Epidermal melanocyte (primary cell): ENCODE results near the gene CD72.
"Not testable (repeated sequence)": the region's sequence is repeated elsewhere in the genome, so short reads cannot be mapped to it uniquely, and the experiment has no call there.

Experiments
- DNase-seq: peaks from one replicate; pipeline ENCODE4 v3.0.0; 2011; ENCODE audit warnings: low spot score; ENCODE audit not compliant: insufficient read length

CD72 gene

DNA sequence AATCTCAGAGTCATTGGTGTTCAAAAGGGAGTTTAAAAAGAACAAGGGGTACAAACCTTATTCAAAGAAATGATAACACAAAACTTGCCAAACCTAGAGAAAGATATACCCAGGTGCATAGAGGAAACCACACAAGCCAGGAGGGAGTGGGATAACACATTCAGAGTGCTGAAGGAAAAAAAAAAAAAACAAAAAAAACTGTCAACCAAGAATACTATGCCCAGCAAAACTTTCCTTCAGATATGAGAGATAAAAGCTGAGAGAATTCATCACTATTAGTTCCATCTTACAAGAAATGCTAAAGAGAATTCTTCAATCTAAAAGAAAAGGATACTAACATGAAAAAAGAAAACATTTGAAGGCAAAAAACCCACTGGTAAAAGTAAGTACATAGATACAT, 24.6 kb downstream of the CD72 start:
- no peak for DNase-seq

DNA sequence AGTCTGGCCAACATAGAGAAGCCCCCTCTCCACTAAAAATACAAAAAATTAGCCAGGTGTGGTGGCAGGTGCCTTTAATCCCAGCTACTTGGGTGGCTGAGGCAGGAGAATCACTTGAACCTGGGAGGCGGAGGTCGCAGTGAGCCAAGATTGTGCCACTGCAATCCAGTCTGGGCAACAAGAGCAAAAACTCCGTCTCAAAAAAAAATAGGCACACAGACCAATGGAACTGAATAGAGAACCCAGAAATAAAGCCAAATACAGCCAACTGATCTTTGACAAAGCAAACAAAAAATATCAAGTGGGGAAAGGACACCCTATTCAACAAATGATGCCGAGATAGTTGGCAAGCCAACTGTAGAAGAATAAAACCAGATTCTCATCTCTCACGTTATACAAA, 29.7 kb downstream of the CD72 start:
- DNase-seq, result not testable (repeated sequence)

DNA sequence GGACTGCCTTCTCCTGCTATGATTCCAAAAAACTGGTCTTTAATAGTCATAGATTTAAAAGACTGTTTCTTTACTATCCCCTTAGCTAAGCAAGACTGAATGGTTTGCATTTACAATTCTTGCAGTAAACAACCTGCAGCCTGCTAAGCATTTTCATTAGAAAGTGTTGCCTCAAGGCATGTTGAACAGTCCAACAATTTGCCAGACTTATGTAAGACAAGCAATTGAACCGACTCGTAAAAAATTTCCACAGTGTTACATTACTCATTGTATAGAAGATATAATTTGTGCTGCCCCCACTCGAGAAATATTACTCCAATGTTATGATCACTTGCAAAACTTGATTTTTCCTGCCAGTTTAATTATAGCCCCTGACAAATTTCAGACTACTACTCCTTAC, 33.5 kb downstream of the CD72 start:
- not testable (repeated sequence) for DNase-seq

DNA sequence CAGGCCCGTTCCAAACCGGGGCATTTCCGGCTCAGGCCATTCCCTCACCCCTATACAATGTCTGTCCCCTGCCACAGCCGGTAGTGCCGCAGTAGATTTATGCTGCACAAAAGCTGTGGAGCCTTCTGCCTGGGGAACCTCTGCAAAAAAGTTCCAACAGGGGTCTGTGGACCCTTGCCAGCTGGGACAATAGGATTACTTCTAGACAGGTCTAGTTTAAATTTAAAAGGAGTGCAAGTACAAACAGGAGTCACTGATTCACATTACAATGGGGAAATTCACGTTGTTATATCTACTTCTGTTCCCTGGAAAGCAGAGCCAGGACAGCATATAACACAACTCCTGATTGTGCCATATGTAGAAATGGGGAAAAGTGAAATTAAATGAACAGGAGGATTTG, 34.7 kb downstream of the CD72 start:
- DNase-seq, result not testable (repeated sequence)

DNA sequence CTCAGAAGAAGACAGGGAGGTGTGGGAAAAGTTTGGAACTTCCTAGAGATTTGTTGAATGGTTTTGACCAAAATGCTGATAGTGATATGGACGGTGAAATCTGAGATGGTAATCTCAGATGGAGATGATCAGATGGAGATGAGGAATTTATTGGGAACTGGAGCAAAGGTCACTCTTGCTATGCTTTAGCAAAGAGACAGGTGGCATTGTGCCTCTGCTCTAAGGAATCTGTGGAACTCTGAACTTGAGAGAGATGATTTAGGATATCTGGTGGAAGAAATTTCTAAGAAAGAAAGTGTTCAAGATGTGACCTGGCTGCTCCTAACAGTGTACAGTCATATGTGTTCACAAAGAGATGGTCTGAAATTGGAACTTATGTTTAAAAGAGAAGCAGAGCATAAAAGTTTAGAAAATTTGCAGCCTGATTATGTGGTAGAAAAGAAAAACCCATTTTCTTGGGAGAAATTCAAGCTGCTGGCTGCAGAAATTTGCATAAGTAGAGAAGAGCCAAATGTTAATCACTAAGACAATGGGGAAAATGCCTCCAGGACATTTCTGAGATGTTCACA, 38.5 kb downstream of the CD72 start:
- DNase-seq, result not testable (repeated sequence)

DNA sequence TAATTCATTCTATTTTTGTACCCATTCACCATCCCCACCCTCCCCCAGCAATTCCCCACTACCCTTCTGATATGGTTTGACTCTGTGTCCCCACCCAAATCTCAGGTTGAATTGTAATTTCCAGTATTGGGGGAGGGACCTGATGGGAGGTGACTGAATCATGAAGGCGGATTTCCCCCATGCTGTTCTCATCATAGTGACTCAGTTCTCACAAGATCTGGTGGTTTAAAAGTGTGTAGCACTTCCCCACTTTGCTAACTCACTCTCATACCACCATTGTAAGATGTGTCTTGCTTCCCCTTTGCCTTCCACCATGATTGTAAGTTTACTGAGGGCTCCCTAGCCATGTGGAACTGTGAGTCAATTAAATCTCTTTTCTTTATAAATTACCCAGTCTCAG, 39.1 kb downstream of the CD72 start:
- no peak for DNase-seq

DNA sequence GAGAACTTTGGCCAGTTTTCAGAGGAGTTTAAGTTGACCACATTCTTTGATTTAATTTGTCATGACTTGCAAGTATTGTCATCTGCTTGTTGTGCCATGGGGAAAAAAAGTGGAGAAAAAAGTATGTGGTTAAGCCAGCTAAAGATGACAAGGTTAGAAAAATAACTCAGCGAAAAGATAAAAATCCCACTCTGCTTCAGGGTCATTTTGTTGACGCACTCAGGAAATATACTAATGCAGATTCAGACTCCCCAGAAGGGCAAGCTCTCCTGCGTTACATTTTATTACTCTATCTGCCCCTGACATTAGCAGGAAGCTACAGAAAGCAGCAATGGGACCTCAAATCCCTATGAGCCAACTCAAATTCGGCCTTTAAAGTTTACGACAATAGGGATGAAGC, 40.7 kb downstream of the CD72 start:
- no peak for DNase-seq

DNA sequence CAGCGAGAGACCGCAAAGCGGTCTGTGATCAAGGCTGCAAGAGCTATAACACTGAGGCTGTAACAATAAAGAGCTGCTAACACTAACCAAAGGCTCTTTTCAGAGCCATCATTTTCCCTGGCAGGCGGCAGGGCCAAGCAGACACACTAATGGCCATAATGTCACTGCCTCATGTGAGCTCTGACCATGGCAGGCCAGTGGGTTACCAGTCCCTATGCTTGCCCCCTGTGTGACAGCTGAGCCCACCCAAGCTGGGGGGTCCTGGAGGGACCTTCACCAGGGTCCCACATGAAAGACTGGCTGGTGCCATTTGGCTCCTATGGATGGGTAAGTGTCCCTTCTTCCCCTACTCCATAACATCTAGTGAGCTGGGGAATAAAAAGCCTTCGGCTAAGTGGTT, 42.7 kb downstream of the CD72 start:
- DNase-seq, result no peak

DNA sequence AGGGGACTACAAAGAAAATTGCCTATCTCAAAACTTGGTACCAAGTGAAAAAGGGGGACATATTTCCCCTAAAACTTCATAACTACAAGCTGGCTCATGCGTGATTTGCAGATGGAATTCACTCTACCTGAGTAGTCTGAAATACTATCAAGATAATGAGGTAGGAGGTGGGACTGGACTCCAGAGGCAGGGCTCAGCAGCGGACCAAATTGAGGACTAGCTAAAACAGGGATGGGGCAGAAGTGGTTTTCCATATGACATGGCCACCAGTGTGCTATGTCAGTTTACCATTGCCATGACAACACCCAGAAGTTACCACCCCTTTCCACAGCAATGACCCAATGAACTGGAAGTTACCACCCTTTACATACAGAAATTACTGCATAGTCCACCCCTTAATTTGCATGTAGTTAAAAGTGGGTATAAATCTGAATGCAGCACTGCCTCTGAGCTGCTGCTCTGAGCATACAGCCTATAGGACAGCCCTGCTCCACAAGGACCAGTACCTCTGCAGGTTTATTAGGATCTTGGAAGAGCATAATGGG, 43.6 kb downstream of the CD72 start:
- no peak for DNase-seq

DNA sequence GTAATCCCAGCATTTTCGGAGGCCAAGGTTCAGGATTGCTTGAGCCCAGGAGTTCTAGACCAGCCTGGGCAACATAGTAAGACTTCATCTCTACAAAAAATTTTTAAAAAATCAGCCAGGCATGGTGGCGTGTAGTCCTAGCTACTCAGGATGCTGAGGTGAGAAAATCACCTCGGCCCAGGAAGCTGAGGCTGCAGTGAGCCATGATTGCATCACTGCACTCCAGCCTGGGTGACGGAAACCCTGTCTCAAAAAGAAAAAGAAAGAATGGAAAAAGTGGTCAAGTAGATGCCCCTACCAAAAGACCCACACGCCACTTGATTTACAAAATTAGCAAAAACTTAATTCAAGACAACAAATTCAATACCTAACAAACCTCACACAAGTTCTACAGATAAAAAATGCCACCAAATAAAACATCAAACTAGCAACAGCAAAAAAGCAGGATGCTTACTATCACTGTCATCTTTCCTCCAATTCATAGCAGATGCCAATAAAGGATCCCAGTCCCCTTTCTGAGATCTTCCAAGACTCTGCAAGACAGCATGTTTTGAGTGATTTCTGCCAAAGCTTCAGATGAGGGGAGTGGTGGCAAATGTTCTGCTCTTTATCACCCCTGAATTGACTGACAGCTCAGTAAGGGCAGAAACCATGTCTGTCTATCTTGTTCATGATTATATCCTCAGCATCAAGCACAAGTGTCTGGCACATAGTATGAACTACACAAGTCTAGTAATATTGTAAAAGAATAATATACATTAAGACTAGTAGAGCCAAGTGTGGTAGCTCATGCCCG, 47.3 kb downstream of the CD72 start:
- no peak for DNase-seq

DNA sequence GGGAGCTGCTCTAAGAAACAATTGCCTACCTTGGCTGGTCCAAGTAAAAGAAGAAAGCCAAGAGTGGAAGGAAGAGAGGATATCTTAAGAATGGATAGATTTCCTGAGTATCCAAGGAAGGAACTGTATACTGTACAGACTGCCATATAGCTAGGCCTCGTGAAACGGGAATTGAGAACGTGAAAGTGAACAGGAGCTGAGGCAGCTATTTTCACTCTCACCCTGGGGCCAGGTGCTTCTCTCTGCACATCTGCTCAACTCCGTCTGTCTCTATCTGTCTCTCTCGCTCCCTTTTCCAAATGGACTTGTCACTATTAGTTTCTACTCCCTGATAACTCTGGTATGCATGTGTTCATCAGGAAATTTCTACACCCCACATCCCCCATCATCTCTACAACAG, 49.0 kb downstream of the CD72 start:
- DNase-seq, result no peak

DNA sequence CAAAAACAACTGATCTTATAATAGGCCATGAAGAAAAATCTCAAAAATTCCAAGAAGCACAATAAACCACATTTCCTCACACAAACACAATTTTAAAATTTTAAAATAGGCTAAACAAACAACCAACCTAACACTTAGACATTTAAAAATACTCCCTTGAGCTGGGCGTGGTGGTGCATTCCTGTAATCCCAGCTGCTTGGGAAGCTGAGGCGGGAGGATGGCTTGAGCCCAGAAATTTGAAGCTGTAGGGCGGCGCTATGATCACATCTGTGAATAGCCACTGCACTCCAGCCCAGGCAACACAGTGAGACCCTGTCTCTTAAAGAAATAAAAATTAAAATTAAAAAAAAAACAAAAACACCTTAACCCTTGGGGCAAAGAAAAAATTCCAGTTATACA, 50.0 kb downstream of the CD72 start:
- DNase-seq, result no peak

DNA sequence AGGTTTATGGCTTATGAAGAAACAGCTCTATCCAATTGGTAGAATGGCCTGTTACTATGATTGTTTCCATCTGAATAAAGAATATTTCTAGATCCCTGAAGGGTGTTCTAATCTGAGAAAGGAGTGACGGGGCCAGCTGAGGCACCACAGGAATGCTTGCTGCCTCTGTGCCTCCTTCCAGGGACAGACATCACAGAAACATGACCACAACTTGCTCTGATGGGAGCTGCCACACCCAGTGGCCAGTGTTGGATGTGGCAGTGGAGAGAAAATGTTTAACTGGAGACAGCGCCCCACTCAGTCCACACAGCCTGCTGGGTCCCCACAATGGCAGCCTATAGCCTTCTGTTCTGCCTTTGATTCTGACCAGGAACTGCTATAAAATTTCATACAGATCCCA, 51.8 kb downstream of the CD72 start:
- no peak for DNase-seq

DNA sequence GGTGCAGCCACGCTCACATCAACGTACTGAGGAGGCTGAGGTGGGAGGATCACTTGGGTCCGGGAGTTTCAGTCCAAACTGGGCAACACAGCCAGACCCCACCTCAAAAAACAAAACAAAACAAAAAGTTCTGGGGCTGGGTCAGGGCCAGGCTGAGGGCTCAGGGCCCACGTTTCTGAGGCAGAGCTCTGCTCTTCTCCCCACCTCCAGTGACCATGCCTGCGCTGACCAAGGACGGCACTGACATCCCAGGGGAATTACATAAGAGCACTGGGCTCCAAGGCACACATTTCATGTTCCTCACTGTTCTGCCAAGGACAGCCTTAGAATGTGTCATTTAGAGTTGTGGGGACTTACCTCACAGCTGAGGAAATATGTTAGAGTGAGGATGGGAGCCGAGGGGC, 53.6 kb downstream of the CD72 start:
- DNase-seq, result no peak

DNA sequence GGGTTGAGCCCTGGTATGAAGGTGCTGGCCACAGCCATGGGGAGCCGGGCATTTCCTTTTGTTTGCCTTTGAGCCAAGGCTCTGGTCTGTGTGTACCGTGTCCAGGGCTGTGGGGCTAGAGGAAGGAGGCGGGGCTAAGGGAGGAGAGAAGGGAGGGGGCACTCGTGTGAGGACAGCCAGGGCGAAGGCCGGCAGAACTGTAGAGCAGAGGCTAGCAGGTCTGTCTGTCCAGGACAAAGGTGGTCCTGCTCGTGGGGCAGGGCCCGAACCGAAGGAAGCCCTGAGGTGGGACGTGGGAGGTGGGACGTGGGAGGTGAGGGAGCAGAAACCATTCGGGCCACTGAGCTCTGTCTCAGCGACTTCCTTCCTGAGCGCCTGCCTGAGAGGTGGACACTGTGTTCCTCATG, 54.4 kb downstream of the CD72 start:
- no peak for DNase-seq

DNA sequence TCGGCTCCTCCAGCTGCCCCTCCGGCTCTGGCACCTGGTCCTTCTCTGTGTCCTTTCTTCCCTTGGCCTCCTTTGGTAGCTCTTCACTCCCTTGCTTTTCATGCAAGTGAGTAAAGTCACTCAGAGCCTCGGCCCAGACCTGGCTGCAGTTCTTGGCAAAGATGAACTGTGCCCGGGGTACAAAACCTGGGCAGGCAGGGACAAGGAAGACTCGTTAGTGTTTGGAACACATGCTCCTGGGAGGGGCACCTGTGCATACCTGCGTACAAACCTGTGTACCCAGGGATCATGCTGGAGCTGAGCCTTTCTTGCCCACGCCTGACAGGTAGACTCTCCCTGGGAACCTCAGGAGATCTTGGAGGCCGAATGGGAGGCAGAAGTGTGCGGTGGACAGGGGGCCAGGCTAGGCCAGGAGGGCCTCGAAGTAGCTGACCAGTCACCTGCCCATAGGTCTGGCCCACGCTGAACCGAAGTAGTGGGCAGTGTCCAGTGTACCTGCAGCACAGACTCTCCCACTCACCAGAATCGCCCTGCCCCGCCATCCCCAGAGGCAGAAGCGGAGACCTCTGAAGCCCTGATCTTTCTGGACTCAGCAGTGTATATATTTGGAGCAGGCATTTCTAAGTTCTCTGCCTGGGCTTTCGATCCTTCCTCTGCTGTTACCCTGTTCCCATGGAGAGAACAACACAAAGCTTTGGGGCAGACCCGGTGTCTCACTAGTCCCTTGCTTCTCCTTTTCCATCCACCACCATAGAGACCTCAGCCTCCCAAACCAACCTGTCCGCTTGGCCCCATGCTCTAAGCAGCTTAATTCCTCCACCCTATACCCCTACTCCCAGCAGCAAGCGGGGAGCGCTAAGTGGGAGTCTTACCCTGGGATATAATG, 55.1 kb downstream of the CD72 start:
- no peak for DNase-seq

DNA sequence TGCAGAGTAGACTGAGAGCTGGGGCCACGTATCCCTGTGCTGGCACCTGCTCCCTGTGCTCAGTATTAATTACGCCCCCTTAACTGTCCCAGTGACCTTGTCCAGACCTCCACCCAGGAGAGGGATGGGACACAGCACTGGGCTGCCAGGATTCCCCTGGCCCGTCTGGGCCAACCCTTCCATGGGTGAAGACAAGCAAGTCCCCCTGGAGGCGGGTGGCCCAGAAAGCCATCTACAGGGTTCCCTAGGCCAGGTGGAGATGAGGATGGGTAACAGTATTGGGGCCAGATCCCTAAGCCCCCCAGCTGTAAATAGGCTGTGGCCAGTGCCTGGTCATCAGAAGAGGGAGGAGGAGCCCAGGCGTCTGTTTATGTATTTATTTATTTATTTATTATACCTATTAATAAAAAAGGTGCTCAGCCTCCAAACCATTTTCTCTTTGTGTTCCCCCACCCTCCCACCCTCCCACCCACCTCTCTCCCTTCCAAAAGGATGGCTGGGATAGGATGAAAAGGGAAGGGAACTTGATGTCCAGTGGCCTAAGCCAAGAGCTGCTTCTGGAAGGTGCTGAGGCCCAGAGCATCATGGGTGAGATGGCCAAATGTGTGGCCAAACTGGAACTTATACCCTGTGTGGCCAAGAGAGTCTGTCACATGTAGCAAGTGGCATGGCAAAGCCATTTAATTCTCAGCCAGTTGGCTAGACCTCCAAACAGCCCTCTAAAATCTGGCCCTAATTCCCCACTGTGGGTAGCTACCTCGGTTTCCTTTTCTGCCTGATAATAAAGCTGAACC, 56.5 kb downstream of the CD72 start:
- no peak for DNase-seq

DNA sequence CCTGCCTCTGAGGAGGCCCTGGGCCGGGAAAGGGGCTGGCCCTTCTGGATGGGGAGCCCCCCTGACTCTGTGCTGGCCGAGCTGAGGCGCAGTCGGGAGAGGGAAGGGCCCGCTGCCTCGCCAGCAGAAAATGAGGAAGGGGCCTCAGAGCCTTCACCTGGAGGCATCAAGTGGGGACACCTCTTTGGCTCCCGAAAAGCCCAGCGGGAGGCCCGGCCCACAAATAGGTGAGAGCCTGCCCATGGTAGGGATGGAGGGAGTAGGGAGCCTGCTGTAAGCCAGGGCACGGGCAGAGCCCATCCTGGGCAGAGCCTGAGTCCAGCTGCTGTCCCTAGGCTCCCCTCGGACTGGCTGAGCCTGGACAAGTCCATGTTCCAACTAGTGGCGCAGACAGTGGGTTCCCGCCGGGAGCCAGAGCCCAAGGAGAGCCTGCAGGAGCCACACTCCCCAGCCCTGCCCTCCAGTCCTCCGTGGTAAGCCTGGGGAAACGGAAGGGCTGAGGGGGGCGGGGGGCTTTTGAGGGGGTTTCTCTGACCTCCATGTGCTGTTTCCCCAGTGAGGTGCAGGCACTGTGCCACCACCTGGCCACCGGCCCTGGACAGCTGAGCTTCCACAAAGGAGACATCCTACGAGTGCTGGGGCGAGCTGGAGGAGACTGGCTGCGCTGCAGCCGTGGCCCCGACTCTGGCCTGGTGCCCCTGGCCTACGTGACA, 57.4 kb downstream of the CD72 start:
- no peak for DNase-seq
